Activated naive CD8-positive, alpha-beta T cell treated with anti-CD3 and anti-CD28 coated beads, Interleukin-2, amount 10 ng/mL, durations not matched to agents 7 days and 5 days (primary cell): ENCODE results near the gene PRDX6. TPM values are rescaled to one million over a fixed set of nuclear protein-coding genes. Genes with fewer than 3 reads are reported as not detected.
A peak's percentile ranks its signal among the peaks of the same experiment; 100 is the strongest.

Experiments
- ATAC-seq: fragments of 150-1000 bp; cut with Tn5 transposase; one replicate; pipeline ENCODE4 v1.10.0; 2021; ENCODE audit warnings: low read depth, moderate library complexity
- POLR2A ChIA-PET: fragments of 350-600 bp; sonication (Branson Sonifier 250); formaldehyde crosslinking; loops from one replicate; lab custom pipeline; 2021; ENCODE audit warnings: antibody characterized with exemption; lab: Charles Lee
- DNase-seq: peaks from one replicate; pipeline ENCODE4 v3.0.0; 2021
- H3K27ac Mint-ChIP-seq: one replicate; pipeline ENCODE4 v1.8.0; 2022; ENCODE audit warnings: mild to moderate bottlenecking, mixed read lengths
- H3K27me3 Mint-ChIP-seq: one replicate; pipeline ENCODE4 v1.8.0; 2022; ENCODE audit warnings: mild to moderate bottlenecking, moderate library complexity, mixed read lengths
- H3K36me3 Mint-ChIP-seq: one replicate; pipeline ENCODE4 v1.8.0; 2021; ENCODE audit warnings: mild to moderate bottlenecking, mixed read lengths
- H3K4me1 Mint-ChIP-seq: one replicate; pipeline ENCODE4 v1.8.0; 2021; ENCODE audit warnings: mixed read lengths
- H3K4me3 Mint-ChIP-seq: one replicate; pipeline ENCODE4 v1.8.0; 2022; ENCODE audit warnings: mild to moderate bottlenecking, moderate library complexity, mixed read lengths
- H3K9me3 Mint-ChIP-seq: one replicate; pipeline ENCODE4 v1.8.0; 2021; ENCODE audit warnings: mixed read lengths
- total RNA-seq, 2 experiments: library from RNA; stranded (reverse); gene quantifications; one replicate each; pipeline ENCODE4 v1.2.3, GENCODE V29; 2021

Gene PRDX6
- total RNA-seq, result 100 to 1,000 TPM; 136 to 137 TPM

- peak within 1 kb of the TSS; percentile 94 for H3K27ac Mint-ChIP-seq
- H3K4me3 Mint-ChIP-seq, result peak within 1 kb of the TSS; percentile 94
- peaks cover 52% of the 10 kb centered on the region for H3K36me3 Mint-ChIP-seq
- DNase-seq (peak; percentile 81), ATAC-seq (peak; percentile 67)
- H3K27me3 Mint-ChIP-seq, result no peaks in the 10 kb centered on the region
- peaks cover 54% of the 10 kb centered on the region for H3K4me1 Mint-ChIP-seq
- H3K9me3 Mint-ChIP-seq, result no peaks in the 10 kb centered on the region
- POLR2A ChIA-PET, result interaction anchor here (0.9 to 4.4 kb wide), 15 partner anchors 10 to 391 kb away, joined by 3 to 27 read pairs (median 5); partner anchors contain the start of genes CENPL, DARS2, GAS5 and KLHL20
Measured at GRCh38 chr1:173477286-173478093, at the start of gene PRDX6. PRDX6 (plus strand) TSS chr1:173477335; CDS start chr1:173477398, 63 bp downstream.

- DNase-seq (peak; percentile 71), ATAC-seq (peak; percentile 79)
- peaks cover 22% of the 10 kb centered on the region for H3K4me1 Mint-ChIP-seq
- POLR2A ChIA-PET, result interaction anchor here (1.1 to 2.4 kb wide), 6 partner anchors 47 to 438 kb away, joined by 3 to 14 read pairs (median 7); partner anchors contain the start of genes CENPL, DARS2, GAS5 and KLHL20
- H3K27me3 Mint-ChIP-seq, result no peaks in the 10 kb centered on the region
- peaks cover 1% of the 10 kb centered on the region for H3K36me3 Mint-ChIP-seq
- peak overlapping the region; percentile 56 for H3K4me3 Mint-ChIP-seq
- no peaks in the 10 kb centered on the region for H3K9me3 Mint-ChIP-seq
- H3K27ac Mint-ChIP-seq, result peak overlapping the region; percentile 82
Measured at GRCh38 chr1:173429471-173430402, 47.4 kb upstream of the PRDX6 start.

- POLR2A ChIA-PET, result interaction anchor here (0.8 to 2.4 kb wide), 5 partner anchors 46 to 437 kb away, joined by 3 to 14 read pairs (median 8); partner anchors contain the start of genes GAS5, KLHL20, PRDX6 and ZBTB37
- ATAC-seq, result no peak
- DNase-seq, result no peak
- Mint-ChIP-seq H3K27me3 (no peaks in the 10 kb centered on the region), H3K4me1 (peaks cover 22% of the 10 kb centered on the region), H3K36me3 (no peaks in the 10 kb centered on the region), H3K4me3 (no peak overlapping the region), H3K27ac (no peak overlapping the region), H3K9me3 (no peaks in the 10 kb centered on the region)
Measured at GRCh38 chr1:173430677-173431303, 46.3 kb upstream of the PRDX6 start.

- Mint-ChIP-seq H3K4me3 (no peak overlapping the region), H3K36me3 (no peaks in the 10 kb centered on the region), H3K4me1 (peaks cover 22% of the 10 kb centered on the region), H3K9me3 (no peaks in the 10 kb centered on the region), H3K27ac (no peak overlapping the region), H3K27me3 (no peaks in the 10 kb centered on the region)
- POLR2A ChIA-PET, result interaction anchor here (0.8 to 2.4 kb wide), 3 partner anchors 46 to 436 kb away, joined by 3 to 8 read pairs (median 7); partner anchors contain the start of genes GAS5, PRDX6 and ZBTB37
- ATAC-seq (peak; percentile 68), DNase-seq (peak; percentile 79)
Measured at GRCh38 chr1:173431304-173432045, 45.7 kb upstream of the PRDX6 start.

GRCh38 chr1:173432331-173432730 is 44.8 kb upstream of the PRDX6 start:
- Mint-ChIP-seq H3K27me3 (no peaks in the 10 kb centered on the region), H3K27ac (no peak overlapping the region), H3K4me3 (no peak overlapping the region), H3K4me1 (peaks cover 22% of the 10 kb centered on the region), H3K36me3 (no peaks in the 10 kb centered on the region), H3K9me3 (no peaks in the 10 kb centered on the region)
- ATAC-seq (no peak), DNase-seq (no peak)
- POLR2A ChIA-PET, result no interaction called here

GRCh38 chr1:173433751-173434326 is 43.3 kb upstream of the PRDX6 start:
- Mint-ChIP-seq H3K27me3 (no peaks in the 10 kb centered on the region), H3K9me3 (no peaks in the 10 kb centered on the region), H3K4me1 (peaks cover 22% of the 10 kb centered on the region), H3K36me3 (peaks cover 2% of the 10 kb centered on the region), H3K4me3 (no peak overlapping the region), H3K27ac (no peak overlapping the region)
- ATAC-seq (no peak), DNase-seq (no peak)
- POLR2A ChIA-PET, result no interaction called here

GRCh38 chr1:173436841-173437428 is 40.2 kb upstream of the PRDX6 start:
- Mint-ChIP-seq H3K9me3 (no peaks in the 10 kb centered on the region), H3K27ac (no peak overlapping the region), H3K27me3 (no peaks in the 10 kb centered on the region), H3K4me3 (no peak overlapping the region), H3K4me1 (peaks cover 6% of the 10 kb centered on the region), H3K36me3 (peaks cover 6% of the 10 kb centered on the region)
- POLR2A ChIA-PET, result no interaction called here
- no peak for DNase-seq
- no peak for ATAC-seq

- Mint-ChIP-seq H3K4me1 (peaks cover 8% of the 10 kb centered on the region), H3K27me3 (no peaks in the 10 kb centered on the region), H3K27ac (no peak overlapping the region), H3K4me3 (no peak overlapping the region), H3K9me3 (no peaks in the 10 kb centered on the region), H3K36me3 (peaks cover 11% of the 10 kb centered on the region)
- DNase-seq, result no peak
- POLR2A ChIA-PET, result no interaction called here
- no peak for ATAC-seq
Measured at GRCh38 chr1:173438675-173439074, 38.5 kb upstream of the PRDX6 start.

- no peaks in the 10 kb centered on the region for H3K27me3 Mint-ChIP-seq
- H3K36me3 Mint-ChIP-seq, result peaks cover 14% of the 10 kb centered on the region
- no peaks in the 10 kb centered on the region for H3K9me3 Mint-ChIP-seq
- DNase-seq (no peak), ATAC-seq (no peak)
- POLR2A ChIA-PET, result no interaction called here
- peaks cover 21% of the 10 kb centered on the region for H3K4me1 Mint-ChIP-seq
- no peak overlapping the region for H3K4me3 Mint-ChIP-seq
- no peak overlapping the region for H3K27ac Mint-ChIP-seq
Measured at GRCh38 chr1:173440430-173440829, 36.7 kb upstream of the PRDX6 start.

GRCh38 chr1:173444757-173445156 is 32.4 kb upstream of the PRDX6 start:
- Mint-ChIP-seq H3K27me3 (no peaks in the 10 kb centered on the region), H3K4me3 (peak overlapping the region; percentile 54), H3K27ac (peak overlapping the region; percentile 15), H3K4me1 (peaks cover 21% of the 10 kb centered on the region), H3K9me3 (peaks cover 18% of the 10 kb centered on the region), H3K36me3 (peaks cover 50% of the 10 kb centered on the region)
- POLR2A ChIA-PET, result interaction anchor here (0.9 to 1.0 kb wide), 2 partner anchors 32 to 34 kb away, joined by 3 to 8 read pairs; partner anchors contain the start of gene PRDX6
- ATAC-seq, result peak; percentile 88
- DNase-seq, result no peak

- DNase-seq (no peak), ATAC-seq (no peak)
- Mint-ChIP-seq H3K27ac (peak overlapping the region; percentile 15), H3K4me3 (peak overlapping the region; percentile 54), H3K36me3 (peaks cover 51% of the 10 kb centered on the region), H3K9me3 (peaks cover 18% of the 10 kb centered on the region), H3K4me1 (peaks cover 21% of the 10 kb centered on the region), H3K27me3 (no peaks in the 10 kb centered on the region)
- POLR2A ChIA-PET, result interaction anchor here (0.9 to 1.0 kb wide), 2 partner anchors 31 to 33 kb away, joined by 3 to 8 read pairs; partner anchors contain the start of gene PRDX6
Measured at GRCh38 chr1:173445164-173445563, 32.0 kb upstream of the PRDX6 start.
